HCT116 (cell line): ENCODE results near the gene TPM4. TPM values are rescaled to one million over a fixed set of nuclear protein-coding genes. Genes with fewer than 3 reads are reported as not detected.

ENCODE experiments used
- ATAC-seq: fragments of 200-7000 bp; cut with Tn5 transposase; 2 replicates; pipeline ENCODE4 v1.9.1; 2020; ENCODE audit warnings: mild to moderate bottlenecking, moderate library complexity
- BruUV-seq: library from RNA; stranded (reverse); fragments of 400-500 nt; replicated peaks from 2 replicates; lab custom pipeline; 2021; lab: Mats Ljungman, UMichigan
- CTCF ChIA-PET: fragments of 300-600 bp; sonication (Branson Sonifier 250); formaldehyde crosslinking; loops from one replicate; lab custom pipeline; 2021; ENCODE audit warnings: antibody characterized with exemption; lab: Charles Lee
- POLR2A ChIA-PET: fragments of 300-600, 350-600 bp; sonication (Branson Sonifier 250); formaldehyde crosslinking; loops from one replicate; lab custom pipeline; 2021; ENCODE audit warnings: antibody characterized with exemption; lab: Charles Lee
- RAD21 ChIA-PET, 2 experiments: fragments of 300-600 bp; sonication (Branson Sonifier 250); formaldehyde crosslinking; loops; one replicate each; lab custom pipeline; 2023; ENCODE audit warnings: low total read pairs in 2 of 2; ENCODE audit not compliant: uncharacterized antibody in 2 of 2, unreplicated experiment in 2 of 2, low non-redundant PET in 1 of 2; lab: Charles Lee
- DNase-seq: peaks from one replicate; pipeline ENCODE4 v3.0.0-alpha.2; 2010; ENCODE audit warnings: low read depth, low spot score
- H2AFZ ChIP-seq: fragments of 200-600 bp; shearing (Covaris generic), sonication (generic); 2 replicates; pipeline ENCODE4 v1.6.1; 2017; ENCODE audit warnings: low read depth, mixed run types, mixed read lengths, antibody characterized with exemption, low read length; ENCODE audit not compliant: poor library complexity, severe bottlenecking
- H3K27ac ChIP-seq: 2 replicates; pipeline ENCODE4 v1.5.1; 2012; ENCODE audit warnings: low read depth, low read length
- H3K27me3 ChIP-seq: fragments of 200-600 bp; sonication (generic); 2 replicates; pipeline ENCODE4 v1.6.1; 2016; ENCODE audit warnings: mixed run types, low read length, mixed read lengths; ENCODE audit not compliant: insufficient read depth
- H3K36me3 ChIP-seq, 2 experiments: fragments of 200-500 bp in 1 of 2; fragments of 200-600 bp in 1 of 2; sonication (Bioruptor generic) in 1 of 2; sonication (generic) in 1 of 2; 2 replicates each; pipeline versions ENCODE4 v1.5.1 to v1.6.1; 2014 to 2016; ENCODE audit warnings: low read length in 2 of 2, inconsistent platforms in 1 of 2, mixed read lengths in 1 of 2, mixed run types in 1 of 2; ENCODE audit not compliant: insufficient read depth in 2 of 2, control insufficient read depth in 1 of 2
- H3K4me1 ChIP-seq, 2 experiments: fragments of 200-600 bp in 1 of 2; sonication (generic) in 1 of 2; 2 replicates each; pipeline versions ENCODE4 v1.5.1 to v1.6.1; 2012 to 2017; ENCODE audit warnings: low read length in 2 of 2, inconsistent platforms in 1 of 2, mild to moderate bottlenecking in 1 of 2, mixed read lengths in 1 of 2, mixed run types in 1 of 2, moderate library complexity in 1 of 2; ENCODE audit not compliant: insufficient read depth in 2 of 2, control insufficient read depth in 1 of 2
- H3K4me2 ChIP-seq: fragments of 200-600 bp; sonication (generic); 2 replicates; pipeline ENCODE4 v1.6.1; 2017; ENCODE audit warnings: mixed run types, low read length, mixed read lengths
- H3K4me3 ChIP-seq, 2 experiments: fragments of 200-600 bp in 1 of 2; sonication (generic) in 1 of 2; replicated peaks in 1 of 2; 2 replicates each; pipeline ENCODE4 v1.5.1; 2011 to 2016; ENCODE audit warnings: low read length in 2 of 2, control low read depth in 1 of 2, low read depth in 1 of 2, mild to moderate bottlenecking in 1 of 2, mixed read lengths in 1 of 2, mixed run types in 1 of 2
- H3K79me2 ChIP-seq: fragments of 200-600 bp; sonication (generic); 2 replicates; pipeline ENCODE4 v1.6.1; 2017; ENCODE audit warnings: mild to moderate bottlenecking, mixed run types, low read length, moderate library complexity, mixed read lengths; ENCODE audit not compliant: insufficient read depth
- H3K9ac ChIP-seq: fragments of 200-600 bp; sonication (generic); 2 replicates; pipeline ENCODE4 v1.6.1; 2016; ENCODE audit warnings: low read length, mixed read lengths
- H3K9me2 ChIP-seq: fragments of 200-600 bp; sonication (generic), shearing (Covaris generic); 2 replicates; pipeline ENCODE4 v1.6.1; 2017; ENCODE audit warnings: mixed run types, mild to moderate bottlenecking, moderate library complexity; ENCODE audit not compliant: insufficient read depth
- H3K9me3 ChIP-seq, 2 experiments: fragments of 200-500 bp in 1 of 2; fragments of 200-600 bp in 1 of 2; sonication (Bioruptor generic) in 1 of 2; sonication (generic) in 1 of 2; 2 replicates each; pipeline ENCODE4 v1.6.1; 2014 to 2017; ENCODE audit warnings: low read length in 2 of 2, mixed read lengths in 2 of 2, inconsistent platforms in 1 of 2, low read depth in 1 of 2, mild to moderate bottlenecking in 1 of 2, mixed run types in 1 of 2, moderate library complexity in 1 of 2; ENCODE audit not compliant: control insufficient read depth in 1 of 2, insufficient read depth in 1 of 2
- H4K20me1 ChIP-seq: fragments of 200-600 bp; sonication (generic), shearing (Covaris generic); 2 replicates; pipeline ENCODE4 v1.6.1; 2017; ENCODE audit warnings: mixed run types, mild to moderate bottlenecking, moderate library complexity; ENCODE audit not compliant: insufficient read depth
- CBX3 ChIP-seq: IDR thresholded peaks from 2 replicates; pipeline ENCODE4 v1.6.1; 2012; ENCODE audit warnings: low read depth
- CEBPB ChIP-seq: IDR thresholded peaks from 2 replicates; pipeline ENCODE4 v1.6.1; 2012; ENCODE audit warnings: low read depth
- CTCF ChIP-seq, 3 experiments: fragments of 200-600 bp in 1 of 3; sonication (generic) in 1 of 3; IDR thresholded peaks in 2 of 3; conservative IDR thresholded peaks in 1 of 3; 2 replicates each; pipeline ENCODE4 v1.5.1; 2012 to 2017; ENCODE audit warnings: low read depth in 2 of 3, low read length in 2 of 3, antibody characterized with exemption in 1 of 3, borderline replicate concordance in 1 of 3, control low read depth in 1 of 3, mild to moderate bottlenecking in 1 of 3, mixed read lengths in 1 of 3, mixed run types in 1 of 3, moderate library complexity in 1 of 3; ENCODE audit not compliant: insufficient read depth in 1 of 3
- EZH2 ChIP-seq: fragments of 200-600 bp; sonication (generic); IDR thresholded peaks from 2 replicates; pipeline ENCODE4 v1.6.1; 2017; ENCODE audit warnings: antibody characterized with exemption, mixed run types
- EZH2phosphoT487 ChIP-seq: fragments of 200-600 bp; IDR thresholded peaks from 2 replicates; pipeline ENCODE4 v1.6.1; 2018; ENCODE audit warnings: antibody characterized with exemption, borderline replicate concordance
- JUND ChIP-seq: IDR thresholded peaks from 2 replicates; pipeline ENCODE4 v1.6.1; 2012
- MAX ChIP-seq: IDR thresholded peaks from 2 replicates; pipeline ENCODE4 v1.6.1; 2012
- RAD21 ChIP-seq: IDR thresholded peaks from 2 replicates; pipeline ENCODE4 v1.6.1; 2012; ENCODE audit warnings: low read depth, mild to moderate bottlenecking
- REST ChIP-seq: IDR thresholded peaks from 2 replicates; pipeline ENCODE4 v1.6.1; 2012; ENCODE audit warnings: low read depth
- SRF ChIP-seq: IDR thresholded peaks from 2 replicates; pipeline ENCODE4 v1.6.1; 2012; ENCODE audit warnings: low read depth
- TCF7L2 ChIP-seq: IDR thresholded peaks from 2 replicates; pipeline ENCODE4 v1.7.0; 2011; ENCODE audit warnings: borderline replicate concordance, inconsistent platforms; ENCODE audit not compliant: insufficient read depth, insufficient read length; ENCODE audit errors: extremely low read depth
- YY1 ChIP-seq: IDR thresholded peaks from 2 replicates; pipeline ENCODE4 v1.6.1; 2011; ENCODE audit warnings: low read length, low read depth, moderate library complexity, mild to moderate bottlenecking; ENCODE audit not compliant: insufficient replicate concordance; ENCODE audit errors: extremely low read depth
- intact Hi-C: fragments of 100-400 bp; cut with micrococcal nuclease; formaldehyde crosslinking; loops from 2 replicates; pipeline ENCODE4 v1.10.0; 2022
- total RNA-seq: library from RNA; stranded (reverse); gene quantifications from one replicate; pipeline ENCODE4 v1.2.1, GENCODE V29; 2021; ENCODE audit not compliant: unreplicated experiment

TPM4 gene
- total RNA-seq, 1 experiment from 2014 or later: 275 TPM

GRCh38 chr19:16131648-16132047 lies 55.4 kb downstream of the TPM4 start:
- POLR2A ChIA-PET: no interaction called here
- RAD21 ChIA-PET: no interaction called here
- H3K36me3 ChIP-seq: peaks cover 32 to 58% of the 10 kb centered on the region in 2 experiments
- no peak overlapping the region for H2AFZ ChIP-seq
- no peaks in the 10 kb centered on the region for H3K9me2 ChIP-seq
- no peak overlapping the region for H3K27ac ChIP-seq
- H3K4me2 ChIP-seq: no peak overlapping the region
- BruUV-seq: no TSS peak
- no peak for ATAC-seq
- no peaks in the 10 kb centered on the region for H4K20me1 ChIP-seq
- no peak for DNase-seq
- H3K4me3 ChIP-seq: no peak overlapping the region
- H3K79me2 ChIP-seq: no peaks in the 10 kb centered on the region
- no peak overlapping the region for H3K9ac ChIP-seq
- H3K27me3 ChIP-seq: no peaks in the 10 kb centered on the region
- no peak for TF ChIP-seq CTCF (IDR thresholded peaks at IDR 0.05 in 2 of 3, conservative IDR thresholded peaks at IDR 0.05 in 1 of 3; ENCODE audit: borderline replicate concordance in 1 of 3, insufficient read depth in 1 of 3, low read depth in 2 of 3, low read length in 2 of 3)
- TF ChIP-seq, all 23 proteins: peak for 0
- no peaks in the 10 kb centered on the region for H3K4me1 ChIP-seq
- CTCF ChIA-PET: no interaction called here
- intact Hi-C loops: no loop called here
- H3K9me3 ChIP-seq: no peaks in the 10 kb centered on the region

GRCh38 chr19:16133818-16134217 lies 57.5 kb downstream of the TPM4 start:
- H3K4me2 ChIP-seq: no peak overlapping the region
- no peak; the same call in 1 of the 2 replicates for ATAC-seq
- H3K9me2 ChIP-seq: no peaks in the 10 kb centered on the region
- no peaks in the 10 kb centered on the region for H4K20me1 ChIP-seq
- H3K36me3 ChIP-seq: peaks cover 23 to 40% of the 10 kb centered on the region in 2 experiments
- POLR2A ChIA-PET: no interaction called here
- H3K27ac ChIP-seq: no peak overlapping the region
- no peaks in the 10 kb centered on the region for H3K27me3 ChIP-seq
- H2AFZ ChIP-seq: no peak overlapping the region
- no peaks in the 10 kb centered on the region for H3K9me3 ChIP-seq
- RAD21 ChIA-PET: no interaction called here
- H3K4me1 ChIP-seq: no peaks in the 10 kb centered on the region
- CTCF ChIA-PET: no interaction called here
- H3K9ac ChIP-seq: no peak overlapping the region
- BruUV-seq: no TSS peak
- no peak for DNase-seq
- intact Hi-C loops: no loop called here
- H3K79me2 ChIP-seq: no peaks in the 10 kb centered on the region
- H3K4me3 ChIP-seq: no peak overlapping the region
- no peak for TF ChIP-seq YY1
- no peak for TF ChIP-seq JUND
- TF ChIP-seq CEBPB: no peak
- TF ChIP-seq SRF: no peak
- no peak for TF ChIP-seq REST
- TF ChIP-seq EZH2phosphoT487: no peak
- no peak for TF ChIP-seq EZH2
- no peak for TF ChIP-seq MAX
- TF ChIP-seq CTCF (IDR thresholded peaks at IDR 0.05 in 2 of 3, conservative IDR thresholded peaks at IDR 0.05 in 1 of 3; ENCODE audit: borderline replicate concordance in 1 of 3, insufficient read depth in 1 of 3, low read depth in 2 of 3, low read length in 2 of 3): no peak
- TF ChIP-seq CBX3: no peak
- TF ChIP-seq RAD21: no peak
- TF ChIP-seq TCF7L2: no peak
